NCI-H146 treated with DMSO at 0.1 percent for 48 hours (cell line): ENCODE results near the gene ZNRD2.

Experiments used
- DNase-seq: peaks from one replicate; lab custom pipeline; 2025; ENCODE audit not compliant: unreplicated experiment; lab: John Stamatoyannopoulos, UW

ZNRD2 gene

GRCh38 chr11:65586676-65587075 is 16.4 kb downstream of the ZNRD2 start:
- DNase-seq: no peak

GRCh38 chr11:65588199-65589054 is 18.1 kb downstream of the ZNRD2 start:
- DNase-seq: no peak

GRCh38 chr11:65589444-65590239 is 19.4 kb downstream of the ZNRD2 start:
- no peak for DNase-seq

GRCh38 chr11:65590240-65590738 is 20.0 kb downstream of the ZNRD2 start:
- DNase-seq: no peak

- no peak for DNase-seq
Measured at GRCh38 chr11:65591939-65592857, 21.9 kb downstream of the ZNRD2 start.

GRCh38 chr11:65592858-65593517 is 22.7 kb downstream of the ZNRD2 start:
- DNase-seq: no peak

- DNase-seq: no peak
Measured at GRCh38 chr11:65593518-65594414, 23.5 kb downstream of the ZNRD2 start.

- no peak for DNase-seq
Measured at GRCh38 chr11:65595131-65595530, 24.9 kb downstream of the ZNRD2 start.

- no peak for DNase-seq
Measured at GRCh38 chr11:65595543-65596281, 25.4 kb downstream of the ZNRD2 start, which contains the start of gene KCNK7. Gene KCNK7, minus strand, starts transcription at chr11:65595800. Its CDS starts 28 bp downstream, at chr11:65595772.

- no peak for DNase-seq
Measured at GRCh38 chr11:65596520-65596919, 26.2 kb downstream of the ZNRD2 start.

GRCh38 chr11:65598258-65598699 is 28.0 kb downstream of the ZNRD2 start:
- no peak for DNase-seq

- DNase-seq: no peak
Measured at GRCh38 chr11:65599216-65599954, 29.1 kb downstream of the ZNRD2 start.

GRCh38 chr11:65599955-65600246 is 29.6 kb downstream of the ZNRD2 start:
- no peak for DNase-seq

GRCh38 chr11:65604258-65604657 is 34.0 kb downstream of the ZNRD2 start:
- DNase-seq: no peak

- DNase-seq: no peak
Measured at GRCh38 chr11:65606876-65607613, 36.8 kb downstream of the ZNRD2 start.

- no peak for DNase-seq
Measured at GRCh38 chr11:65607614-65608426, 37.5 kb downstream of the ZNRD2 start.
